Dedifferentiated amniotic fluid mesenchymal stem cell (primary cell): ENCODE results near the gene CACNG6.
"Not testable (repeated sequence)": the region's sequence is repeated elsewhere in the genome, so short reads cannot be mapped to it uniquely, and the experiment has no call there.

Source experiments
- DNase-seq: peaks from one replicate; pipeline ENCODE4 v3.0.0-alpha.2; 2016; ENCODE audit errors: extremely low spot score

Gene CACNG6

GRCh38 chr19:53991224-53992113 lies at the start of gene CACNG6:
TSS of gene CACNG6 (plus strand) at chr19:53991637. CDS start at chr19:53992878, 1,241 bp downstream.
- no peak for DNase-seq

- DNase-seq: no peak
These were observed 49.2 kb upstream of the CACNG6 start for GRCh38 chr19:53942001-53942786.

GRCh38 chr19:53944416-53944815 lies 47.0 kb upstream of the CACNG6 start:
- no peak for DNase-seq

GRCh38 chr19:53944933-53945332 lies 46.5 kb upstream of the CACNG6 start:
- no peak for DNase-seq

GRCh38 chr19:53945441-53945840 lies 46.0 kb upstream of the CACNG6 start:
- no peak for DNase-seq

GRCh38 chr19:53945998-53946397 lies 45.4 kb upstream of the CACNG6 start:
- no peak for DNase-seq

- DNase-seq: no peak
These were observed 43.8 kb upstream of the CACNG6 start for GRCh38 chr19:53947624-53948023.

- DNase-seq: not testable (repeated sequence)
These were observed 42.8 kb upstream of the CACNG6 start for GRCh38 chr19:53948611-53949010.

- DNase-seq: no peak
These were observed 40.0 kb upstream of the CACNG6 start for GRCh38 chr19:53951436-53951835.

- no peak for DNase-seq
These were observed 39.5 kb upstream of the CACNG6 start for GRCh38 chr19:53951947-53952346.

- no peak for DNase-seq
These were observed 38.1 kb upstream of the CACNG6 start for GRCh38 chr19:53953383-53953782.

- no peak for DNase-seq
These were observed 33.8 kb upstream of the CACNG6 start for GRCh38 chr19:53957448-53958167.

GRCh38 chr19:53958168-53958571 lies 33.3 kb upstream of the CACNG6 start:
- DNase-seq: no peak

- DNase-seq: no peak
These were observed 32.3 kb upstream of the CACNG6 start for GRCh38 chr19:53958823-53959757.

GRCh38 chr19:53960187-53960586 lies 31.2 kb upstream of the CACNG6 start:
- DNase-seq: no peak

GRCh38 chr19:53960886-53961285 lies 30.6 kb upstream of the CACNG6 start:
- no peak for DNase-seq

- DNase-seq: no peak
These were observed 29.7 kb upstream of the CACNG6 start for GRCh38 chr19:53961523-53962356.

- no peak for DNase-seq
These were observed 28.5 kb upstream of the CACNG6 start, which contains the start of gene CACNG8 for GRCh38 chr19:53962887-53963431. TSS of gene CACNG8 (plus strand) at chr19:53962937.

GRCh38 chr19:53965091-53965490 lies 26.3 kb upstream of the CACNG6 start:
- DNase-seq: no peak

GRCh38 chr19:53966931-53967330 lies 24.5 kb upstream of the CACNG6 start:
- DNase-seq: no peak
